Fibroblast of the aortic adventitia (primary cell): ENCODE data around the gene NPC1L1. TPM values are rescaled to one million over a fixed set of nuclear protein-coding genes. Genes with fewer than 3 reads are reported as not detected.

Source experiments
- DNase-seq: peaks from one replicate; pipeline ENCODE4 v3.0.0-alpha.2; 2010; ENCODE audit warnings: low read depth
- H3K4me3 ChIP-seq: 2 replicates; pipeline ENCODE4 v1.5.1; 2011; ENCODE audit warnings: low read depth, mild to moderate bottlenecking, control low read depth, low read length, moderate library complexity
- CTCF ChIP-seq: IDR thresholded peaks from 2 replicates; pipeline ENCODE4 v1.5.1; 2011; ENCODE audit warnings: mild to moderate bottlenecking, low read length, control low read depth, inconsistent platforms; ENCODE audit not compliant: insufficient read depth
- total RNA-seq: library from RNA; depleted of rRNA; stranded (reverse); fragments of >200 nt; gene quantifications from 2 replicates; pipeline ENCODE4 v1.2.3, GENCODE V29; 2012; ENCODE audit warnings: low replicate concordance

Gene NPC1L1
- total RNA-seq, 1 donor = under 0.01 TPM

GRCh38 chr7:44580945-44581878, 40.1 kb upstream of the NPC1L1 start:
- no peak for DNase-seq
- no peak for TF ChIP-seq CTCF
- peak overlapping the region; percentile 95 for H3K4me3 ChIP-seq

- no peak for DNase-seq
These were observed 35.1 kb upstream of the NPC1L1 start for GRCh38 chr7:44576228-44576627.

GRCh38 chr7:44575054-44575453, 33.9 kb upstream of the NPC1L1 start:
- no peak for TF ChIP-seq CTCF
- peak overlapping the region; percentile 99 for H3K4me3 ChIP-seq
- no peak for DNase-seq

More at GRCh38 chr7:44576228-44576627, 35.1 kb upstream of the NPC1L1 start:
- no peak overlapping the region for H3K4me3 ChIP-seq
- TF ChIP-seq CTCF = no peak

GRCh38 chr7:44574287-44574872, 33.2 kb upstream of the NPC1L1 start:
- TF ChIP-seq CTCF = no peak
- no peak for DNase-seq
- H3K4me3 ChIP-seq = peak overlapping the region; percentile 99

- DNase-seq = peak; percentile 95
- H3K4me3 ChIP-seq = peak within 1 kb of the TSS; percentile 99
- no peak for TF ChIP-seq CTCF
These were observed 32.5 kb upstream of the NPC1L1 start, which contains the start of gene DDX56 for GRCh38 chr7:44573464-44574286. Gene DDX56, minus strand, starts transcription at chr7:44573908. Its CDS starts 13 bp downstream, at chr7:44573895.

GRCh38 chr7:44572771-44573170, 31.6 kb upstream of the NPC1L1 start:
- H3K4me3 ChIP-seq = peak overlapping the region; percentile 99
- TF ChIP-seq CTCF = no peak
- no peak for DNase-seq
